HCT116 (cell line): Measurements from ENCODE around the gene VANGL2. TPM values are rescaled to one million over a fixed set of nuclear protein-coding genes. Genes with fewer than 3 reads are reported as not detected.

ENCODE experiments used
- ATAC-seq: fragments of 200-7000 bp; cut with Tn5 transposase; 2 replicates; pipeline ENCODE4 v1.9.1; 2020; ENCODE audit warnings: mild to moderate bottlenecking, moderate library complexity
- BruUV-seq: library from RNA; stranded (reverse); fragments of 400-500 nt; replicated peaks from 2 replicates; lab custom pipeline; 2021; lab: Mats Ljungman, UMichigan
- CTCF ChIA-PET: fragments of 300-600 bp; sonication (Branson Sonifier 250); formaldehyde crosslinking; loops from one replicate; lab custom pipeline; 2021; ENCODE audit warnings: antibody characterized with exemption; lab: Charles Lee
- POLR2A ChIA-PET: fragments of 300-600, 350-600 bp; sonication (Branson Sonifier 250); formaldehyde crosslinking; loops from one replicate; lab custom pipeline; 2021; ENCODE audit warnings: antibody characterized with exemption; lab: Charles Lee
- RAD21 ChIA-PET, 2 experiments: fragments of 300-600 bp; sonication (Branson Sonifier 250); formaldehyde crosslinking; loops; one replicate each; lab custom pipeline; 2023; ENCODE audit warnings: low total read pairs in 2 of 2; ENCODE audit not compliant: uncharacterized antibody in 2 of 2, unreplicated experiment in 2 of 2, low non-redundant PET in 1 of 2; lab: Charles Lee
- DNase-seq: peaks from one replicate; pipeline ENCODE4 v3.0.0-alpha.2; 2010; ENCODE audit warnings: low read depth, low spot score
- H2AFZ ChIP-seq: fragments of 200-600 bp; shearing (Covaris generic), sonication (generic); 2 replicates; pipeline ENCODE4 v1.6.1; 2017; ENCODE audit warnings: low read depth, mixed run types, mixed read lengths, antibody characterized with exemption, low read length; ENCODE audit not compliant: poor library complexity, severe bottlenecking
- H3K27ac ChIP-seq: 2 replicates; pipeline ENCODE4 v1.5.1; 2012; ENCODE audit warnings: low read depth, low read length
- H3K27me3 ChIP-seq: fragments of 200-600 bp; sonication (generic); 2 replicates; pipeline ENCODE4 v1.6.1; 2016; ENCODE audit warnings: mixed run types, low read length, mixed read lengths; ENCODE audit not compliant: insufficient read depth
- H3K36me3 ChIP-seq, 2 experiments: fragments of 200-500 bp in 1 of 2; fragments of 200-600 bp in 1 of 2; sonication (Bioruptor generic) in 1 of 2; sonication (generic) in 1 of 2; 2 replicates each; pipeline versions ENCODE4 v1.5.1 to v1.6.1; 2014 to 2016; ENCODE audit warnings: low read length in 2 of 2, inconsistent platforms in 1 of 2, mixed read lengths in 1 of 2, mixed run types in 1 of 2; ENCODE audit not compliant: insufficient read depth in 2 of 2, control insufficient read depth in 1 of 2
- H3K4me1 ChIP-seq, 2 experiments: fragments of 200-600 bp in 1 of 2; sonication (generic) in 1 of 2; 2 replicates each; pipeline versions ENCODE4 v1.5.1 to v1.6.1; 2012 to 2017; ENCODE audit warnings: low read length in 2 of 2, inconsistent platforms in 1 of 2, mild to moderate bottlenecking in 1 of 2, mixed read lengths in 1 of 2, mixed run types in 1 of 2, moderate library complexity in 1 of 2; ENCODE audit not compliant: insufficient read depth in 2 of 2, control insufficient read depth in 1 of 2
- H3K4me2 ChIP-seq: fragments of 200-600 bp; sonication (generic); 2 replicates; pipeline ENCODE4 v1.6.1; 2017; ENCODE audit warnings: mixed run types, low read length, mixed read lengths
- H3K4me3 ChIP-seq, 2 experiments: fragments of 200-600 bp in 1 of 2; sonication (generic) in 1 of 2; replicated peaks in 1 of 2; 2 replicates each; pipeline ENCODE4 v1.5.1; 2011 to 2016; ENCODE audit warnings: low read length in 2 of 2, control low read depth in 1 of 2, low read depth in 1 of 2, mild to moderate bottlenecking in 1 of 2, mixed read lengths in 1 of 2, mixed run types in 1 of 2
- H3K79me2 ChIP-seq: fragments of 200-600 bp; sonication (generic); 2 replicates; pipeline ENCODE4 v1.6.1; 2017; ENCODE audit warnings: mild to moderate bottlenecking, mixed run types, low read length, moderate library complexity, mixed read lengths; ENCODE audit not compliant: insufficient read depth
- H3K9ac ChIP-seq: fragments of 200-600 bp; sonication (generic); 2 replicates; pipeline ENCODE4 v1.6.1; 2016; ENCODE audit warnings: low read length, mixed read lengths
- H3K9me2 ChIP-seq: fragments of 200-600 bp; sonication (generic), shearing (Covaris generic); 2 replicates; pipeline ENCODE4 v1.6.1; 2017; ENCODE audit warnings: mixed run types, mild to moderate bottlenecking, moderate library complexity; ENCODE audit not compliant: insufficient read depth
- H3K9me3 ChIP-seq, 2 experiments: fragments of 200-500 bp in 1 of 2; fragments of 200-600 bp in 1 of 2; sonication (Bioruptor generic) in 1 of 2; sonication (generic) in 1 of 2; 2 replicates each; pipeline ENCODE4 v1.6.1; 2014 to 2017; ENCODE audit warnings: low read length in 2 of 2, mixed read lengths in 2 of 2, inconsistent platforms in 1 of 2, low read depth in 1 of 2, mild to moderate bottlenecking in 1 of 2, mixed run types in 1 of 2, moderate library complexity in 1 of 2; ENCODE audit not compliant: control insufficient read depth in 1 of 2, insufficient read depth in 1 of 2
- H4K20me1 ChIP-seq: fragments of 200-600 bp; sonication (generic), shearing (Covaris generic); 2 replicates; pipeline ENCODE4 v1.6.1; 2017; ENCODE audit warnings: mixed run types, mild to moderate bottlenecking, moderate library complexity; ENCODE audit not compliant: insufficient read depth
- ATF3 ChIP-seq: IDR thresholded peaks from 2 replicates; pipeline ENCODE4 v1.6.1; 2012
- EGR1 ChIP-seq: IDR thresholded peaks from 2 replicates; pipeline ENCODE4 v1.6.1; 2012; ENCODE audit warnings: low read depth
- ELF1 ChIP-seq: IDR thresholded peaks from 2 replicates; pipeline ENCODE4 v1.6.1; 2012; ENCODE audit warnings: low read depth, borderline replicate concordance
- EZH2 ChIP-seq: fragments of 200-600 bp; sonication (generic); IDR thresholded peaks from 2 replicates; pipeline ENCODE4 v1.6.1; 2017; ENCODE audit warnings: antibody characterized with exemption, mixed run types
- EZH2phosphoT487 ChIP-seq: fragments of 200-600 bp; IDR thresholded peaks from 2 replicates; pipeline ENCODE4 v1.6.1; 2018; ENCODE audit warnings: antibody characterized with exemption, borderline replicate concordance
- FOSL1 ChIP-seq: IDR thresholded peaks from 2 replicates; pipeline ENCODE4 v1.6.1; 2012; ENCODE audit warnings: low read depth
- POLR2AphosphoS5 ChIP-seq: IDR thresholded peaks from 2 replicates; pipeline ENCODE4 v1.6.1; 2011; ENCODE audit warnings: mild to moderate bottlenecking, low read depth, low read length, moderate library complexity
- REST ChIP-seq: IDR thresholded peaks from 2 replicates; pipeline ENCODE4 v1.6.1; 2012; ENCODE audit warnings: low read depth
- SRF ChIP-seq: IDR thresholded peaks from 2 replicates; pipeline ENCODE4 v1.6.1; 2012; ENCODE audit warnings: low read depth
- YY1 ChIP-seq: IDR thresholded peaks from 2 replicates; pipeline ENCODE4 v1.6.1; 2011; ENCODE audit warnings: low read length, low read depth, moderate library complexity, mild to moderate bottlenecking; ENCODE audit not compliant: insufficient replicate concordance; ENCODE audit errors: extremely low read depth
- ZBTB33 ChIP-seq: IDR thresholded peaks from 2 replicates; pipeline ENCODE4 v1.6.1; 2011; ENCODE audit warnings: mild to moderate bottlenecking, low read length, moderate library complexity; ENCODE audit not compliant: insufficient replicate concordance; ENCODE audit errors: extremely low read depth
- ZNF274 ChIP-seq: fragments of 200-500 bp; sonication (Bioruptor generic); IDR thresholded peaks from 2 replicates; pipeline ENCODE4 v1.6.1; 2014; ENCODE audit warnings: mild to moderate bottlenecking, low read depth, low read length, inconsistent platforms
- intact Hi-C: fragments of 100-400 bp; cut with micrococcal nuclease; formaldehyde crosslinking; loops from 2 replicates; pipeline ENCODE4 v1.10.0; 2022
- total RNA-seq: library from RNA; stranded (reverse); gene quantifications from one replicate; pipeline ENCODE4 v1.2.1, GENCODE V29; 2021; ENCODE audit not compliant: unreplicated experiment

Gene VANGL2
- total RNA-seq, 1 experiment from 2014 or later = 1.1 TPM

GRCh38 chr1:160438317-160438918 is 38.1 kb downstream of the VANGL2 start:
- H3K36me3 ChIP-seq = no peaks in the 10 kb centered on the region
- CTCF ChIA-PET = no interaction called here
- H3K4me3 ChIP-seq = no peak overlapping the region
- DNase-seq (no peak), ATAC-seq (no peak)
- intact Hi-C loops = no loop called here
- H4K20me1 ChIP-seq = no peaks in the 10 kb centered on the region
- H3K9ac ChIP-seq = no peak overlapping the region
- BruUV-seq = no TSS peak
- TF ChIP-seq FOSL1 (no peak), SRF (no peak), ATF3 (no peak), EZH2phosphoT487 (no peak), POLR2AphosphoS5 (no peak)
- no peak overlapping the region for H3K4me2 ChIP-seq
- POLR2A ChIA-PET = no interaction called here
- H3K9me3 ChIP-seq = no peaks in the 10 kb centered on the region
- no peaks in the 10 kb centered on the region for H3K4me1 ChIP-seq
- no peaks in the 10 kb centered on the region for H3K27me3 ChIP-seq
- RAD21 ChIA-PET = no interaction called here
- H3K79me2 ChIP-seq = no peaks in the 10 kb centered on the region
- no peak overlapping the region for H2AFZ ChIP-seq
- no peak overlapping the region for H3K27ac ChIP-seq
- H3K9me2 ChIP-seq = no peaks in the 10 kb centered on the region

- H3K4me1 ChIP-seq = no peaks in the 10 kb centered on the region
- DNase-seq = no peak
- CTCF ChIA-PET = no interaction called here
- TF ChIP-seq ELF1 (no peak), ZBTB33 (no peak), REST (no peak), EGR1 (no peak), YY1 (no peak), ATF3 (no peak), EZH2 (no peak), SRF (no peak), ZNF274 (no peak)
Observed at GRCh38 chr1:160438935-160439334, 38.6 kb downstream of the VANGL2 start.

More at GRCh38 chr1:160438935-160439334, 38.6 kb downstream of the VANGL2 start:
- RAD21 ChIA-PET = no interaction called here
- Histone ChIP-seq H3K27ac (no peak overlapping the region), H3K9me3 (no peaks in the 10 kb centered on the region), H3K4me3 (no peak overlapping the region), H3K9me2 (no peaks in the 10 kb centered on the region), H3K36me3 (no peaks in the 10 kb centered on the region), H3K4me2 (no peak overlapping the region), H3K79me2 (no peaks in the 10 kb centered on the region), H3K27me3 (no peaks in the 10 kb centered on the region), H3K9ac (no peak overlapping the region), H2AFZ (no peak overlapping the region), H4K20me1 (no peaks in the 10 kb centered on the region)
- intact Hi-C loops = no loop called here
- POLR2A ChIA-PET = no interaction called here
- BruUV-seq = no TSS peak
- ATAC-seq = no peak
